GM21390 (cell line): ENCODE data around the gene SAMD7.

Source experiments
- ATAC-seq: cut with Tn5 transposase; IDR thresholded peaks from one replicate; pipeline ENCODE4 v1.9.1; 2021; ENCODE audit not compliant: unreplicated experiment

Gene SAMD7, protein sequence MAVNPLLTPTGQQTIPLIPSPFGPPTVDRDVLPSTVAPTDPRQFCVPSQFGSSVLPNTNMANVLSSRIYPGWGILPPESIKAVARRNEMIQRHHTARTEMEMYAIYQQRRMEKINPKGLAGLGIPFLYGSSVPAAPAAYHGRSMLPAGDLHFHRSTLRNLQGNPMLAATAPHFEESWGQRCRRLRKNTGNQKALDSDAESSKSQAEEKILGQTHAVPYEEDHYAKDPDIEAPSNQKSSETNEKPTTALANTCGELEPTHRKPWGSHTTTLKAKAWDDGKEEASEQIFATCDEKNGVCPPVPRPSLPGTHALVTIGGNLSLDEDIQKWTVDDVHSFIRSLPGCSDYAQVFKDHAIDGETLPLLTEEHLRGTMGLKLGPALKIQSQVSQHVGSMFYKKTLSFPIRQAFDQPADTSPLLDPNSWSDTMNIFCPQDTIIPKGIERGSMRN

DNA sequence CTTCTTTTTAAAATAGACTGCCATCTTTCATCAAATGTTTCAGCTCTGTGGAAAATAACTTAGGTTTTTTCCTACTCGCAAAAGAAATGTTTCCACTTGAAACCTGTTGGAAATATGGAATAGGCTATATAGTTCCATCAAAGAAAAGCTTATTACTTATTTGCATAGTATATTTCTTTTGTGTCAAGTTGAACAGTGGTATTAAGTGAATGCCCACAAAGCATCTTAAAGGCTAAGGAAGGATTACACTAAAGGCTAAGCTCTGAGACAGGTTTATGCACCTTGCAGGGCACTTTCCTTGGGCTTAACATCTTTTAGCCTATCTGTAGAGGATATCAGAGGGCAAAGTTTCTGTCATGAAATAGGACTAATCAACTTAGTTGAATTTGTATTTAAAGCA is at the start of gene SAMD7:
Gene SAMD7, plus strand, starts transcription at position 301 of the 400 bp plus-strand sequence. CDS start 7,927 bp downstream, outside the sequence.
- no peak for ATAC-seq

DNA sequence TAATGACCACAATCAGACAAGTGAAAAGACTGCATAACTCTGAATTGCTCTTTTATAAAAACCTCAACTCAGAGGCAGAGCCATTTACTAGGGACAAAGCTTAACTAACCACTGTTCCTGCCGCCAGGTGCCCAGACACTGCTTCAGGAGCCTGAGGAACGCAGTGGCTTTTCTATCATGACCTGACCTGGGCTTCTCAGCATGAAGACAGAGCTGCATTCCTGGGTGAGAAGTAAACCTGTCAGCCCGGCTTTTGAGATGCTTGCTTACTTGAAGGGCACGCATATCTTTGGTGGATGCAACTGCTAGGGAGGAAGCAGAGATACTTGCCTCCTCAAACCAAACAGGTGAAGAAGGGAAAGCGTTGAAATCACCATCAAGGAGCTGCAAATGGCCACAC is 49.5 kb upstream of the SAMD7 start:
- no peak for ATAC-seq

DNA sequence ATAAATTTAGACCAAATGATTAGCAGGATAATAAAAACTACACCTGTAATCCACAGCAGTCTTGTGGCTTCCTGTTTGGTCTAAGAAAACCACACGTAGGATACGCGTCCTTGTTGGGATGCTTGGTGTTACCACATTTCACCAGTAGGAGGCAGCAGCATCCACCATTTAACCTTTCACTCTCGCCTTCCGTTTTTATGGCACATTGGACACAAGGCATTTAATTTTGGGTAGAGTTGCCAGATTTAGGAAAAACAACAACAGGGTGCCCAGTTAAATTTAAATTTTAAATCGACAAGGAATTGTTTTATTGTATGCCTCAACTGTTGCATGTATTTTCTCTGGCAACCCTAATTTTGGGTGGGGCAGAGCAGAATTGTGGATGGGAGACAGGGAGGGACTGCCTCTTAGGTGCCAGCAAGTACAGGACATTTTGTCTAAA is 47.9 kb upstream of the SAMD7 start:
- peak; percentile 60 for ATAC-seq

DNA sequence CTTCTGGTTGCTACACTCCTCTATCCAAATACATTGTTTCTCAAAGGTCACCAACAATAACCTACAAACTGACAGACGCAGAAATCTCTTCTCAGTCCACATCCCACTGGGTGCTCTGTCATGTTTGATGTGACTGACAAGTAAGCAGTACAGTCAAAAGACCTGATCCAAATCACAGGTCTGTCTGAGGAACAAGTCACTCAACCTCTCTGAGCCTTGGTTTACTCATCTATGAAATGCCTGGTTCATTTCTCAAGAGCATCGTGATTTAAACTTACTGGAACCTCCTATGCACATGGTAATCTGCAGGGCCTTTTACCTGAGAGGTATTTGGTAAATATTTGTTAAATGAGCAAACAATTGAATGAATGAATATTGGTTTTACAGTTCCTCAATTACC is 47.1 kb upstream of the SAMD7 start:
- ATAC-seq = no peak

DNA sequence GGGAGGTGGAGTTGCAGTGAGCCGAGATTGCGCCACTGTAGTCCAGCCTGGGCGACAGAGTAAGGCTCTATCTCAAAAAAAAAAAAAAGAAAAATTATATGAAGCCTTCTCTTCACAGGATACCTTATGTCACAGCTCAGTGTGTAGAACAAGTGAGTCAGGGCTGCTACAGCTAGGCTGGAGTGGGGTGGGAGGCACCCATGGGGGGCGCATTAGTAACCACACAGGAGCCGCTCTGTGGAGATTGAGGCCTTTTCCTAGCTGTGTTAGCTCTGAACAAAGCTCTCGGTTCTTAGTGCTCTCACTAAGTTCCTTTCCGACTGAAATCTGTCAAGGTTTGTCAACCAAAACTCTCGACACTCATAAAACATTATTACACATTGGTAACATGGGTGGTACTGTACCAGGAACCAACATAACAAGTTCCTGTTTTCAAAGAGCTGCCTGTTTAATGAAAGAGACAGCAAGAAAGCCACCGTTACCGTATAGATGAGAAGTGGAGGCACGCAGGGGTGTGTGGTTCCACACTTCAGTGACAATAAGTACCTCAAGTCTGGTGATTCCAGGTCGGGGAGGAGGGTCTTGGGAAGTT is 46.1 kb upstream of the SAMD7 start:
- ATAC-seq = peak; percentile 50

DNA sequence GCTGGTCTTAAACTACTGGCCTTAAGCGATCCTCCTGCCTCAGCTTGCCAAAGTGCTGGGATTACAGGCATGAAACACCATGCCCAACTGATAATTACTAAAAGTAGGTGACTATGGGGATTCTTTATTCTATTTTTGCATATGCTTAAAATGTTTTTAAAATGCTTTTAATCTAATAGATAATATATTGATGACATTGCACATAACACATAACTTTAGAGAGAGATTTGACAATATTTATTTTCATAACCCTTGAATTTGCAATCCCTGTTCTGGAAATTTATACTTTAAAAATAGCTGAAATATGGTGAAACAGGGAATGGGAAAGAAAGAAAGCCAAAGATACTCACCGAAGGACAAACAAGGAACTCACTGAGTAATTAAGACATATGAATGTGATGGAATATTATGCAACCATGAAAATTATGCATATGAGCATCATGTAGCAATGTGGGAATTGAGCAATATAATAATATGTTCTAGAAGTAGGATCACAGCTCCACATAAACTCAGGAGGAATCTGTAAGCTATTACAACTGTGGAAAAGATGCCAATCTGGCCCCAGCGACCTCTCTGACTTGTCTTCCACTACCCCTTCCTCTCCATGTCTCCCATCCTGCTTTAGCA is 43.7 kb upstream of the SAMD7 start:
- ATAC-seq = no peak

DNA sequence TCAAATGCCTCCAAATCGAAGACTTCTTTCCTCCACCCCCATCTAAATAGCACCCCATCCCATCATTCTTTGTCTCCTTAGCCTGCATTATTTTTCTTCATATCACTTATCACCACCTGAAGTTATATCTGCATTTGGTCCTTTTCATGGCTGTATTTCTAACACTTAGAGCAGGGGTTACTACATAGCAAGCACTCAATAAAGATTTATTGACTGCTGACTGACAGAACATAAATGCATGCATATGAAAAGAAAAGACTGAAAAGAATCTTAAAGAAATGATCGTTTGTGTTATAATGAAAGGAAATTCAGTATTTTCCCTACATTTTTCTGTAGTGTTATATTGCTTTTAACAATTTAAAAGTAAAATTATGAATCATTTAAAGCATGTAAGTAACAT is 43.0 kb upstream of the SAMD7 start:
- no peak for ATAC-seq

DNA sequence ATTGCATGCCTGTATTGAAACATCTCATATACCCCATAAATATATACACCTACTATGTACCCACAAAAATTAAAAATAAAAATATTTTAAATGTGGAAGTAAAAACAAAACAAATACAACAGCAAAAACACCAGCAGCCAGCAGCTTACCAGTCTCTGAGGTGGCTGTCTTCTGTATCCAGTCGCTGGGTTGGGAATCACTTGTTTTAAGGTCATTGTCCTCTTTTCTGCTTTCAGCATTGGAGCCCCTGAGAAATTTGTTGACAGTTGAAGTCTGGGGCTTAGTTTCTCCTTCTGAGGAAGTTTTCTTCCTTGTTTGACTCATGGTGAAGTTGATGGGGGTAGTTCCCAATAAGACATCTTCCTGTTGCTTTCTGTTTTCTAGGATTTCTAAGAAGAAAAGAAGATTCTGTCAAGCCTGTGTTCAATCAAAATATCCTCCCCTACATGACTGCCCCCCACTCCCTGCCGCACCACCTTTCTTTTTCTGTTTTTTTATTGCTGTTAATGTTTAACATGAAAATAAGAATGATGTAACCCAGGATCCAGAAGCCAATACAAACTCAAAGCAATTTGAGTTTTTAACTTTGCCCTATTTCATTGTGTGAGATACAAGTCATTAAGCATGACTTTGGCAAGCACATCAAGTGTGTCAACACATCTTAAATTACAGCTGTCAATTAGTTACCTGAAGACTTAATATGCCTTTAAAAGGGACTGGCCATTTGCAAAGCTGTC is 41.7 kb upstream of the SAMD7 start, which contains the start of gene LRRC31:
Gene LRRC31, minus strand, starts transcription at position 452 of the 737 bp plus-strand sequence. Its CDS starts 128 bp downstream, at position 324.
- ATAC-seq = no peak

DNA sequence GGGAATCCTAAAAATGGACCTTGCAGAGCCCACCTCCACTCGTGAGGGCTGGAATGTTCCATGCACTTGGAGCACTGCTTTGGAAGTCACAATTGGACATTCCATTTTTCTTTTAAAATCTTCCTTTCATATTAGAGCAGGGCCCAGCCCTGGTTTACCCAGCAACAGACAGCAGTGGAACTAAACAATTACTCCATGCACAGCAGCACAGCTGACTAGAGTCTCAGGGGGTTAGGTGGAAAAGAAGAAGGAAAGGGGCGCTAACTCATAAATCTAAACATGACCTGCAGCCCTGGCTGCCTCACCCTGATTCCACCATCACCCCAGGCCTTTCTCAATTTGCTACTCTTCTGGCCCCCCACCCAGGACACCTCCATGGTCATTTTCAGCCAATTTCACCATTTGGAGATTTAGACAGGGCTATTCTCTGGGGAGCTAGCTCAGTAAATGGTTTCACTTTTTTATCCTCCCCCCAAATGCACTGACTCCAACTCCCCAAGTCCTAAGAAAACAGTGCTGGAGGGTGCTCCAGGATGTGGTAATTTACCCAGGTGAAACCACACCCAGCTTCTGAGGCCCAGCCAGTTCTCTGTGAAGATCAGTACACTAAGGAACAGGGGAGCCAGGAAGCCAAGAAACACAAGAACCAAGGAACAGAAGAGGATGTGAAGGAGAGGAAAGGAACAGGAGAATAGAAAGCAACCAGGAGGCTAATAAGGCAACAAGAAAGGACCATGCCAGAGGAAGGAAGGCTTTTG is 40.1 kb upstream of the SAMD7 start:
- ATAC-seq = no peak

DNA sequence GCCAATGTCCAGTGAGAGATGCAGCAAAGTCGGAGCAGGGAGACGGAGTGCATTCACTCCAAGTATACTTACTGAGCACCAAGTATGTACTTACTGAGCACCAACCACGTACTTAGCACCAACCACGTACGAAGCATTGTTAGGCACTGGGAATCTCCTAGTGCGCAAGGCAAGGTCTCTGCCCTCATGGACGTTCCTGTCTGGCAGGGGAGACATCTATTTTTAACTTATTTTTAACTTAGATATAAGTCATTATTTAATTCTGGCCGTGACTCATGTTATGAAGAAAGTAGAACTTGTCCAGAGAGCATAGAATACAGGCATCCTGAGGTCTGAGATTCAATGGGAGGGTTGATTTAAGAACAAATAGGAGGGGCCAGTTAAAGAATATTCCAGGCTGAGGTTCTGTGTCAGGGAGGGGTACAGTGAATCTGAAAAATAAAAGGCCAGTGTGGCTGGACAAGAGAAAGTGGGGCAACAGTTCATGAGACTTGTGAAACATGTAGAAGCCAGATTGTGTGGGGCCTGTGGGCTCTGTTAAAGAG is 32.3 kb upstream of the SAMD7 start:
- ATAC-seq = no peak

DNA sequence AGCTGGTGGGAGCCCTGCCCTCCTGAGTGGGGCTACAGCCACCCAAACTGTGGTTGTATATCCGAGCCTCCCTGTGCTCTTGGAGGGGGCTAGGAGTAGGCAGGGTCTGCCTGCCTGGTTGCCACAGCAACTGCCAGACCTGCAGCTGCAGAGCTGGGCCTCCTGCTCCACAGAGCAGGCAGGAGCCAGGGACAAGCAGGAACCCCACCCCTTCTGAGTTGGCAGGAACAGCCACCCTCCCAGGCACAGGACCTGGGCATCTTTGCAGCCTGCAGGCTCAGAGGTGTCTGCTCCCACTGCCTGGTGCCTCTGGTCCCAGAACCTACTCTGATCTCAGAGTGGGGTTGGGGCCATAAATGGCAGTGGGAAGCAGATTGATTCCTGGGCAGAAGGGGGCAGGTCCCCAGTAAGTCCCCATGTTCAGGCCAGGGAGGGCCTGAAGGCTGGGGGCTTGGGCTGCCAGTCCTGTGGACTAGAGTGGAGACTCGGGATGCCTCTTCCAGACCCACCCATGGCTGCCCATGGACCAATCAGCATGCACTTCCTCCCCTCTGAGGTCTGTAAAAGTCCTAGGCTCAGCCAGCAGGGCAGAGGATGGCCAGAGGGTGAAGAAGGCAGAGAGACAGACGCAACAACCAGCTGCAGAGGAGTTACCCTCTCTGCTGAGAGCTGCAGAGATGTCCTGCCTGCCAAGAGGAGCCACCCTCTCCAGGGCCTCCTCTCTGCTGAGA is 31.4 kb upstream of the SAMD7 start:
- ATAC-seq = no peak

DNA sequence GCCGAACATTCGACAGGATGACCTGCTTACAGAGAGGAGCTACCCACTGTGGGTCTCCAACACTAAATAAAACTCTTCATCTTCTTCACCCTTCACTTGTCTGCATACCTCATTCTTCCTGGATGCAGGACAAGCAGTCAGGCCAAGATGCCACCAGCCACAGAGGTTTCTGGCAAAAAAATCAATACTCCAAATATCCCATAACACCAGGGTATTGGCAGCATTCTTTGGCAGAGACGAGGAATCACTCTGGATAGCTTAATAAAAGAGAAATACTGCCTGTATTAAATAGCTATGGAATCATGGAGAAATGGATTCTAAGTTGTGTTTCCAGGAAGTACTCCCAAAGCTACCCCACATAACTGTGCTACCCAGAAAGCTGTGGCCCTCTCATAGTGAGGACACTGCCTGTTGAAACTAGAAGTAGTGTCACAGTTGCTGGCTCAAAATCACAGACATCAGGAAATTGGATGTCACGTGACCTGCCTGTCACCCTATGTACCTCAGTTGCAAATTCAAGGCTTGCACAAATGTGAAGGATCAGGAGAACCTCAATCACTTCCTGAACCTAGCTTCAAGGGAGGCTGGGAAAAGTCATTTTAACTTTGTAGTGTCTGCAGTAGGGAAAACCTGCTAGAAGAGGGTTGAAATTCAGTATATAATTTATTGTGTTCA is 30.7 kb upstream of the SAMD7 start:
- ATAC-seq = no peak

DNA sequence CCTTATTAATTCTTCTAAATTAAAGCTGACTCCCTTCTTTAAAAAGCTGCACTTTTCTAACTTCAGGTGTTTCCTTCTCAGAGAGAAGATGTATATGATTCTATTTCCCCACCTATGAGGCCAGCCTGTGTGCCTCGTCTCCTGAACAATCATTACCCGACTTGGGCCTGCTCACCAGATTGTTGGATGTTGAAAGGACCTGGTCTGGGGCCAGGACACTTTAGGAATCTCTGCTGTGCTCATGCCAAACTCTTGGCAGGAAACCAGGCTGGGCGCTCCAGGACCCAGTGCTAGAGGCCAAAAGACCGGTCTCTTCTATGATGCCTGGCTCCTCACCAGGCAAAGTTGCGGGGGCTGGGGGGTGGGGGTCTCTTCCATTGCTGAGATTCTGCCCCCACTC is 24.7 kb upstream of the SAMD7 start:
- ATAC-seq = no peak

DNA sequence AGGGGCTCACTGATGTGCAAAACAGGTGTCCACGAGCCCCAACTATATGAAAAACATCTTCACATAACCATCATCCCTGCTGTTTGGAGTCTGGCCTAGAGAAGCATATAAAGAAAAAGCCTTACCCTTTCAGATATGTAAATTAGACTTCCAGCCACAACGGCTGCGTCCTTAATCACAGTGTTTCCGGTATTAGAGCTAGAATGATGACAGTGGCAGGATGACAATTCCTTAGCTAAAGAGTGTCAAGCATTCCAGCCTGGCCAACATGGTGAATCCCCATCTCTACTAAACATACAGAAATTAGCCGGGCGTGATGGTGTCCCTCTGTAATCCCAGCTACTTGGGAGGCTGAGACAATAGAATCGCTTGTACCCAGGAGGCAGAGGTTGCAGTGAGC is 19.5 kb upstream of the SAMD7 start:
- ATAC-seq = no peak

DNA sequence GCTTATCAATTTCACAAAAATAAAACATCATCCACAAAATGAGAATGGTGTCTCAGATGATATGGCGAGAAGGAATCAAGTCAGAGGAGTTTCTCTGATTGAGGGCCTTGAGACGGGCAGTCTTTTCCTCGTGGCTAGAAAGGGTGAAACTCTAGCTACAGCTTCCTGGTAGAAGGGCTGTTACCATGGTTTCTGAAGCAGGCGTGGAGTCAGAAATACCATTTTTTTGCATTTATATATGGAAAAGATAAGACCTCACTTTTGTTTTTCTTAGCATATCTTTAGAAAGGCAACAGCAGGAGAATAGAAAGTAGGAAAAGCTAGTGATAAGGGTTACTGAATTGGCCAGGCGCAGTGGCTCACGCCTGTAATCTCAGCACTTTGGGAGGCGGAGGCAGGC is 17.3 kb upstream of the SAMD7 start:
- ATAC-seq = no peak

DNA sequence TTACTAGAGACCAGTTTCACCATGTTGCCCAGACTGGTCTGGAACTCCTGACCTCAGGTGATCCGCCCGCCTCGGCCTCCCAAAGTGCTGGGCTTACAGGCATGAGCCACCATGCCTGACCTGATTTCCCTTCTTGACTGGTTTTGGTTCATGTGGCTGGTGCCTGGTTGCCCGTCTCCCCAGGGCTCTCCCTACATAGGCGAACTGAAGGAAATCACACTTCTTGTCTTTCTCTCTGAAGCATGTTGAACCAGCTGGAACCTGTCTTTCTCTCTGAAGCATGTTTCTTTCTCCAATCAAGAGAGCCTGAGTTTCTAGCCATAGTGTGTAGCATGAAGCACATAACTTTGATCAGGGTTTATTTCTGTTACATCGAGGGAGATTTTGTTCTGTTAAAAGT is 16.3 kb upstream of the SAMD7 start:
- ATAC-seq = no peak

DNA sequence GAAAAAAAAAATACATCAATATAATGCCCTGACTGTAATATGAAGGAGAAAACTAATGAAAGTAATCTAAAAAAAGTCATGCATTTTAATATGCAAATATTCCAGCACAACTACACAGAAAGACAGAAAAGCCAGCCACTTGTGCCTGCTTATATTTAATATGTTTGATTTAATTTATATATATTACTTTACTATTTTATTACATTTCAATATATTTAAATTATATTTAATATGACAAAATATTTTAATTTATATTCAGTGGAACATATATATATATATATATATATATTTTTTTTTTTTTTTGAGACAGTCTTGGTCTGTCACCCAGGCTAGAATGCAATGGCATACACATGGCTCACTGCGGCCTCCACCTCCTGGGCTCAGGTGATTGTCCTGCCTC is 14.1 kb upstream of the SAMD7 start:
- ATAC-seq = no peak

DNA sequence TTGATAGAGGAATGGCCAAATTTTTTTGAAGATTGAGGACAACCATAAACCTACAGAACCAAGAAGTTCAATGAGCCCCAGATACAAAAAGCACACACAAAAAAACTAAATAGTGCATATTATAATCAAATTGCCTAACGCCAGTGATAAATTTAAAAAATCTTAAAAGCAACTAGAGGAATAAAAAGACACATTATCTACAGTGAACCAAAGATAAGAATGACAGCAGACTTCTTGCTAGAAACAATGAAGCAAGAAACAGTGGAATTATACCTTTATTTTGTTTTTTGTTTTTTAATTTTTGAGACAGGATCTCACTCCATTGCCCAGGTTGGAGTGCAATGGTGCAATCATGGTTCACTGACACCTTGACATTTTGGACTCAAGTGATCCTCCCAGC is 9.9 kb upstream of the SAMD7 start:
- ATAC-seq = no peak

DNA sequence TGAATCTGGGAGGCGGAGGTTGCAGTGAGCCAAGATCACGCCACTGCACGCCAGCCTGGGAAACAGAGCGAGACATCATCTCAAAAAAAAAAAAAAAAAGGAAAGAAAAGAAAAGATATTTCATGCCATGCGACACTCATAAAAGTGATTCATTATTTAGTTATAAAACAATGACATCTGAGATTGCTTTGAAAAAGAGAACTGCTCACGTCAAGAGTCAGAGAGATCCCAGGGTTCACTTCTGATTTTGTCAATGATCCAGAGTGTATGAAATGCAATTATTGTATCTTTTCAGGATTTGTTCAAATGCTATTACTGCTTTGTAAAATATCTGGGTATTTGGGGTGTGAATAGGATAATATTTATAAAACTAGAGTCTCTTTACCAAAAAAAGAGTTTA is 6.0 kb upstream of the SAMD7 start:
- ATAC-seq = no peak
